Measurements from ENCODE around the gene IFT80.

Gene IFT80

GRCh38 chr3:160393346-160394008 is 5.5 kb downstream of the IFT80 start:
- no peaks in the 10 kb centered on the region for H3F3A ChIP-seq (ENCODE audit: insufficient read depth)
- H2AFZ ChIP-seq (ENCODE audit: low read depth, low read length, severe bottlenecking) = no peak overlapping the region
- no peak for TF ChIP-seq CTCF (IDR thresholded peaks at IDR 0.05; ENCODE audit: insufficient read depth, low read length, poor library complexity, severe bottlenecking)
- no peak for TF ChIP-seq EZH2phosphoT487 (conservative IDR thresholded peaks at IDR 0.05; ENCODE audit: low read length)
- peaks cover 48% of the 10 kb centered on the region for H3K79me2 ChIP-seq (ENCODE audit: insufficient read depth, low read length)
- H3K4me2 ChIP-seq (ENCODE audit: low read depth, low read length, poor library complexity, severe bottlenecking) = no peak overlapping the region
- H3K9ac ChIP-seq (ENCODE audit: low read length) = no peak overlapping the region
- H3K27me3 ChIP-seq (ENCODE audit: low read length) = no peaks in the 10 kb centered on the region
- no peak overlapping the region for H3K27ac ChIP-seq (ENCODE audit: low read depth, low read length)
- no peaks in the 10 kb centered on the region for H3K36me3 ChIP-seq (ENCODE audit: low read length)
- H4K20me1 ChIP-seq (ENCODE audit: low read depth, low read length) = no peaks in the 10 kb centered on the region
- no peaks in the 10 kb centered on the region for H3K9me3 ChIP-seq (ENCODE audit: insufficient read depth, low read length)
- H3K9me2 ChIP-seq (replicated peaks; ENCODE audit: insufficient read depth, low read length) = no peaks in the 10 kb centered on the region
- no peak overlapping the region for H3K4me3 ChIP-seq (ENCODE audit: insufficient read depth, low read length, poor library complexity, severe bottlenecking)

- peaks cover 42% of the 10 kb centered on the region for H3K79me2 ChIP-seq (ENCODE audit: insufficient read depth, low read length)
- H3K4me2 ChIP-seq (ENCODE audit: low read depth, low read length, poor library complexity, severe bottlenecking) = no peak overlapping the region
- no peaks in the 10 kb centered on the region for H3K27me3 ChIP-seq (ENCODE audit: low read length)
Measured at GRCh38 chr3:160392798-160393197, 6.2 kb downstream of the IFT80 start.

GRCh38 chr3:160390565-160391138 is 8.4 kb downstream of the IFT80 start:
- Histone ChIP-seq H3K27ac (ENCODE audit: low read depth, low read length) (no peak overlapping the region), H3K36me3 (ENCODE audit: low read length) (no peaks in the 10 kb centered on the region), H3K9me2 (replicated peaks; ENCODE audit: insufficient read depth, low read length) (no peaks in the 10 kb centered on the region), H3K4me3 (ENCODE audit: insufficient read depth, low read length, poor library complexity, severe bottlenecking) (no peak overlapping the region), H3K9ac (ENCODE audit: low read length) (no peak overlapping the region), H3K79me2 (ENCODE audit: insufficient read depth, low read length) (peaks cover 45% of the 10 kb centered on the region), H4K20me1 (ENCODE audit: low read depth, low read length) (no peaks in the 10 kb centered on the region), H3F3A (ENCODE audit: insufficient read depth) (no peaks in the 10 kb centered on the region), H3K27me3 (ENCODE audit: low read length) (no peaks in the 10 kb centered on the region), H2AFZ (ENCODE audit: low read depth, low read length, severe bottlenecking) (no peak overlapping the region), H3K9me3 (ENCODE audit: insufficient read depth, low read length) (no peaks in the 10 kb centered on the region), H3K4me2 (ENCODE audit: low read depth, low read length, poor library complexity, severe bottlenecking) (no peak overlapping the region)
- TF ChIP-seq EZH2phosphoT487 (conservative IDR thresholded peaks at IDR 0.05; ENCODE audit: low read length) = no peak
- no peak for TF ChIP-seq CTCF (IDR thresholded peaks at IDR 0.05; ENCODE audit: insufficient read depth, low read length, poor library complexity, severe bottlenecking)

More at GRCh38 chr3:160392798-160393197, 6.2 kb downstream of the IFT80 start:
- Histone ChIP-seq H3K9me3 (ENCODE audit: insufficient read depth, low read length) (no peaks in the 10 kb centered on the region), H3K27ac (ENCODE audit: low read depth, low read length) (no peak overlapping the region), H3K9ac (ENCODE audit: low read length) (no peak overlapping the region), H3K4me3 (ENCODE audit: insufficient read depth, low read length, poor library complexity, severe bottlenecking) (no peak overlapping the region), H2AFZ (ENCODE audit: low read depth, low read length, severe bottlenecking) (no peak overlapping the region), H3F3A (ENCODE audit: insufficient read depth) (no peaks in the 10 kb centered on the region), H3K9me2 (replicated peaks; ENCODE audit: insufficient read depth, low read length) (no peaks in the 10 kb centered on the region), H4K20me1 (ENCODE audit: low read depth, low read length) (no peaks in the 10 kb centered on the region), H3K36me3 (ENCODE audit: low read length) (no peaks in the 10 kb centered on the region)
- no peak for TF ChIP-seq EZH2phosphoT487 (conservative IDR thresholded peaks at IDR 0.05; ENCODE audit: low read length)
- no peak for TF ChIP-seq CTCF (IDR thresholded peaks at IDR 0.05; ENCODE audit: insufficient read depth, low read length, poor library complexity, severe bottlenecking)
